HEK293 (cell line): ENCODE measurements around the gene ATP10A.

Source experiments
- KLF16 ChIP-seq: fragments of 450-650 bp; formaldehyde crosslinking; IDR thresholded peaks from 2 replicates; pipeline ENCODE4 v1.5.1; 2017; ENCODE audit warnings: missing biosample characterization, missing genetic modification characterization
- ZNF138 ChIP-seq: fragments of 450-650 bp; formaldehyde crosslinking; IDR thresholded peaks from 2 replicates; pipeline ENCODE4 v1.5.1; 2016; ENCODE audit warnings: missing biosample characterization, missing genetic modification characterization, borderline replicate concordance
- ZNF274 ChIP-seq, 2 experiments: fragments of 200-500 bp in 1 of 2; fragments of 450-650 bp in 1 of 2; sonication (Bioruptor generic) in 1 of 2; formaldehyde crosslinking in 1 of 2; IDR thresholded peaks; 2 replicates each; pipeline versions ENCODE4 v1.5.1 to v1.6.1; 2014 to 2016; ENCODE audit warnings: borderline replicate concordance in 1 of 2, inconsistent platforms in 1 of 2, low read length in 1 of 2, missing biosample characterization in 1 of 2, missing genetic modification characterization in 1 of 2
- ZNF302 ChIP-seq: fragments of 450-650 bp; formaldehyde crosslinking; IDR thresholded peaks from 2 replicates; pipeline ENCODE4 v1.5.1; 2016; ENCODE audit warnings: missing biosample characterization, missing genetic modification characterization, low read depth
- ZNF530 ChIP-seq: fragments of 450-650 bp; formaldehyde crosslinking; IDR thresholded peaks from 2 replicates; pipeline ENCODE4 v1.5.1; 2016; ENCODE audit warnings: low read depth, missing biosample characterization, missing genetic modification characterization
- TF ChIP-seq, protein P1 (sequence below): fragments of 450-650 bp; formaldehyde crosslinking; IDR thresholded peaks from 2 replicates; pipeline ENCODE4 v1.5.1; 2016; ENCODE audit warnings: missing biosample characterization, missing genetic modification characterization

GRCh38 chr15:25643120-25643519 is 220.0 kb downstream of the ATP10A start:
- TF ChIP-seq ZNF302 (no peak), KLF16 (tag by site-specific recombination) (no peak), ZNF138 (tag by site-specific recombination) (no peak), ZNF274 (IDR thresholded peaks at IDR 0.05; ENCODE audit: low read length) (no peak), ZNF274 (tag by site-specific recombination; IDR thresholded peaks at IDR 0.05; ENCODE audit: borderline replicate concordance) (no peak), ZNF530 (tag by site-specific recombination) (no peak)
- TF ChIP-seq, protein P1, sequence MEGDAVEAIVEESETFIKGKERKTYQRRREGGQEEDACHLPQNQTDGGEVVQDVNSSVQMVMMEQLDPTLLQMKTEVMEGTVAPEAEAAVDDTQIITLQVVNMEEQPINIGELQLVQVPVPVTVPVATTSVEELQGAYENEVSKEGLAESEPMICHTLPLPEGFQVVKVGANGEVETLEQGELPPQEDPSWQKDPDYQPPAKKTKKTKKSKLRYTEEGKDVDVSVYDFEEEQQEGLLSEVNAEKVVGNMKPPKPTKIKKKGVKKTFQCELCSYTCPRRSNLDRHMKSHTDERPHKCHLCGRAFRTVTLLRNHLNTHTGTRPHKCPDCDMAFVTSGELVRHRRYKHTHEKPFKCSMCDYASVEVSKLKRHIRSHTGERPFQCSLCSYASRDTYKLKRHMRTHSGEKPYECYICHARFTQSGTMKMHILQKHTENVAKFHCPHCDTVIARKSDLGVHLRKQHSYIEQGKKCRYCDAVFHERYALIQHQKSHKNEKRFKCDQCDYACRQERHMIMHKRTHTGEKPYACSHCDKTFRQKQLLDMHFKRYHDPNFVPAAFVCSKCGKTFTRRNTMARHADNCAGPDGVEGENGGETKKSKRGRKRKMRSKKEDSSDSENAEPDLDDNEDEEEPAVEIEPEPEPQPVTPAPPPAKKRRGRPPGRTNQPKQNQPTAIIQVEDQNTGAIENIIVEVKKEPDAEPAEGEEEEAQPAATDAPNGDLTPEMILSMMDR (tag by site-specific recombination), result no peak
